ENCODE measurements around the gene IRAK2. TPM values are rescaled to one million over a fixed set of nuclear protein-coding genes. Genes with fewer than 3 reads are reported as not detected.
A peak's percentile ranks its signal among the peaks of the same experiment; 100 is the strongest.

Gene IRAK2
- total RNA-seq, 6 donors from 2014 or later = 3.1 to 10.2 (median 7.1) TPM

- DNase-seq (no peak), ATAC-seq (ENCODE audit: low FRiP score in 2 of 2) (no peak)
- Histone ChIP-seq H3K27ac (peak overlapping the region in 1 of 4 donors; percentile 45), H3K9me3 (no peaks in the 10 kb centered on the region), H3K4me1 (peaks cover 9 to 19% (median 14%) of the 10 kb centered on the region in 4 donors), H3K27me3 (no peaks in the 10 kb centered on the region), H3K36me3 (peaks cover 0 to 29% (median 4%) of the 10 kb centered on the region in 4 donors), H3K4me3 (no peak overlapping the region)
- TF ChIP-seq CTCF (IDR thresholded peaks at IDR 0.05) (no peak), POLR2AphosphoS5 (IDR thresholded peaks at IDR 0.05) (no peak), EP300 (IDR thresholded peaks at IDR 0.05) (no peak), POLR2A (IDR thresholded peaks at IDR 0.05) (no peak)
- WGBS, 2 donors = 92 to 94% methylated on average over 7 of the region's 7 CpGs
These were observed 64.9 kb downstream of the IRAK2 start for GRCh38 chr3:10229576-10229975.

GRCh38 chr3:10232137-10232536 lies 67.4 kb downstream of the IRAK2 start:
- peak in 1 of 2 donors; percentile 45 for DNase-seq
- H3K4me1 ChIP-seq = peaks cover 0 to 11% (median 7%) of the 10 kb centered on the region in 4 donors
- peak in 1 of 4 donors; percentile 47 for TF ChIP-seq POLR2A (IDR thresholded peaks at IDR 0.05)
- TF ChIP-seq POLR2AphosphoS5 (IDR thresholded peaks at IDR 0.05) = no peak
- no peak for TF ChIP-seq CTCF (IDR thresholded peaks at IDR 0.05)
- TF ChIP-seq EP300 (IDR thresholded peaks at IDR 0.05) = no peak
- peak overlapping the region in 1 of 4 donors; percentile 49 for H3K27ac ChIP-seq
- H3K9me3 ChIP-seq = no peaks in the 10 kb centered on the region
- no peak overlapping the region for H3K4me3 ChIP-seq
- WGBS, 2 donors = 64 to 65% methylated on average over 7 of the region's 7 CpGs
- H3K27me3 ChIP-seq = no peaks in the 10 kb centered on the region
- H3K36me3 ChIP-seq = peaks cover 0 to 43% (median 16%) of the 10 kb centered on the region in 4 donors
- peak; percentile 56 to 83 for ATAC-seq (ENCODE audit: low FRiP score in 2 of 2)

- WGBS, 2 donors = 95 to 96% methylated on average over 13 of the region's 13 CpGs
- Histone ChIP-seq H3K36me3 (peaks cover 0 to 43% (median 20%) of the 10 kb centered on the region in 4 donors), H3K4me1 (peaks cover 0 to 3% (median 1%) of the 10 kb centered on the region in 4 donors), H3K4me3 (no peak overlapping the region), H3K27ac (no peak overlapping the region), H3K27me3 (no peaks in the 10 kb centered on the region), H3K9me3 (no peaks in the 10 kb centered on the region)
- no peak for DNase-seq
- TF ChIP-seq EP300 (IDR thresholded peaks at IDR 0.05) = no peak
- no peak for ATAC-seq (ENCODE audit: low FRiP score in 2 of 2)
These were observed 69.3 kb downstream of the IRAK2 start for GRCh38 chr3:10233988-10234387.

GRCh38 chr3:10234526-10235230 lies 70.0 kb downstream of the IRAK2 start:
- H3K27ac ChIP-seq = no peak overlapping the region
- H3K4me1 ChIP-seq = no peaks in the 10 kb centered on the region
- 88 to 93% methylated on average over 16 to 35 of the region's 36 CpGs for WGBS, 2 donors
- DNase-seq (peak in 1 of 2 donors; percentile 78), ATAC-seq (ENCODE audit: low FRiP score in 2 of 2) (peak in 1 of 2 donors; percentile 21)
- TF ChIP-seq POLR2AphosphoS5 (IDR thresholded peaks at IDR 0.05) (no peak), CTCF (IDR thresholded peaks at IDR 0.05) (no peak), EP300 (IDR thresholded peaks at IDR 0.05) (no peak), POLR2A (IDR thresholded peaks at IDR 0.05) (no peak)
- H3K9me3 ChIP-seq = no peaks in the 10 kb centered on the region
- H3K4me3 ChIP-seq = no peak overlapping the region
- H3K36me3 ChIP-seq = peaks cover 0 to 50% (median 21%) of the 10 kb centered on the region in 4 donors
- no peaks in the 10 kb centered on the region for H3K27me3 ChIP-seq

GRCh38 chr3:10235551-10235950 lies 70.8 kb downstream of the IRAK2 start:
- 77 to 81% methylated on average over 6 of the region's 6 CpGs for WGBS, 2 donors
- no peaks in the 10 kb centered on the region for H3K4me1 ChIP-seq

More at GRCh38 chr3:10235551-10235950, 70.8 kb downstream of the IRAK2 start:
- Histone ChIP-seq H3K27ac (no peak overlapping the region), H3K36me3 (peaks cover 0 to 53% (median 21%) of the 10 kb centered on the region in 4 donors), H3K4me3 (no peak overlapping the region), H3K9me3 (no peaks in the 10 kb centered on the region), H3K27me3 (no peaks in the 10 kb centered on the region)
- DNase-seq (no peak), ATAC-seq (ENCODE audit: low FRiP score in 2 of 2) (no peak)
- TF ChIP-seq POLR2AphosphoS5 (IDR thresholded peaks at IDR 0.05) (no peak), EP300 (IDR thresholded peaks at IDR 0.05) (no peak), POLR2A (IDR thresholded peaks at IDR 0.05) (no peak), CTCF (IDR thresholded peaks at IDR 0.05) (no peak)
